GM18519 (cell line): ENCODE measurements around the gene SLC7A4.
"Not testable (repeated sequence)": the region's sequence is repeated elsewhere in the genome, so short reads cannot be mapped to it uniquely, and the experiment has no call there.

Experiments
- ATAC-seq: cut with Tn5 transposase; IDR thresholded peaks from one replicate; pipeline ENCODE4 v1.9.1; 2021; ENCODE audit warnings: mild to moderate bottlenecking, moderate library complexity; ENCODE audit not compliant: unreplicated experiment, low FRiP score

SLC7A4 gene

DNA sequence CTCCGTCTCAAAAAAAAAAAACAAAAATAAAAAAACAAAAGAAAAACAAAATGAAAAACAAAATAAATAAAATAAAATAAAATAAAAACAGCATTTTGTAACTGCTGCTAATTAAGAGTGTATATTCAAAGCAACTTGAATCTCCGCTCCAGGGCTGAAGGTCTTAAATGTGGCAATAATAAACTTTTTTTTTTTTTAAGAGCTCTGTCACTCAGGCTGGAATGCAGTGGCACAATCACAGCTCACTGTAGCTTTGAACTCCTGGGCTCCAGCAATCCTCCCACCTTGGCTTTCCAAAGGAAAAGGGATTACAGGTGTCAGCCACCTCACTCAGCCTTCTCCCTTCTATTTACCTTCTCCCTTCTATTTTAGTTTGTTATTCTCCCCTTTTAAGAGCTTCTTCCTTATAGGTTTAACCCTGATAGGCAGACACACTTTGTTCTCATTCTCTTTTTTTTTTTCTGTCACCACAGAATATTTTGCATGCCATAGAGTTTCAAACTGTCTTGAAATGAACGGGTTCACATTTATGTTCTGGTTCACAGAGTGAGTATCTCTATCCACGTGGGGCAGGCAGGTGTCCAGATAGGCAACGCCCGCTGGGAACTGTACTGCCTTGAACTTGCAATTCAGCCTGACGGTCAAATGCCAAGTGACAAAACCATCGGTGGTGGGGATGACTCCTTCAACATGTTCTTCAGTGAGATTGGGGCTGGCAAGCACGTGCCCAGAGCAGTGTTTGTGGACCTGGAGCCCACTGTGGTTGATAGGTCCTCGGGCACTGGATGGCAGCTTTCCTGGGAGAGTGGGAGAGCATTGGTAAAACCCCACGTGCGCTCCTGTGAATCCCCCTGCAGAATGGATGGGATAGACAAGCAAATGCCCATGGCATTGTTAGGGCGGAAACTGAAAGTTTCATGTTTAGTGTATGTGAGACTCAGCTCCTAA is 32.8 kb upstream of the SLC7A4 start:
- no peak for ATAC-seq

DNA sequence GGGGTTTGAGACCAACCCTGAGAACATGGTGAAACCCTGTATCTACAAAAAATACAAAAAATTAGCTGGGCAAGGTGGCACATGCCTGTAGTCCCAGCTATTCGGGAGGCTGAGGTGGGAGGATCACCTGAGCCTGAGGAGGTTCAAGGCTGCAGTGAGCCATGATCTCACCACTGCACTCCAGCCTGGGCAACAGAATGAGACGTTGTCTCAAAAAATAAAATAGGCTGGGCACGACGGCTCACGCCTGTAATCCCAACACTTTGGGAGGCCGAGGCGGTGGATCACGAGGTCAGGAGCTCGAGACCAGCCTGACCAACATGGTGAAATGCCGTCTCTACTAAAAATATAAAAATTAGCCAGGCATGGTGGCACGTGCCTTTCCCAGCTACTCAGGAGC is 32.1 kb upstream of the SLC7A4 start:
- not testable (repeated sequence) for ATAC-seq

DNA sequence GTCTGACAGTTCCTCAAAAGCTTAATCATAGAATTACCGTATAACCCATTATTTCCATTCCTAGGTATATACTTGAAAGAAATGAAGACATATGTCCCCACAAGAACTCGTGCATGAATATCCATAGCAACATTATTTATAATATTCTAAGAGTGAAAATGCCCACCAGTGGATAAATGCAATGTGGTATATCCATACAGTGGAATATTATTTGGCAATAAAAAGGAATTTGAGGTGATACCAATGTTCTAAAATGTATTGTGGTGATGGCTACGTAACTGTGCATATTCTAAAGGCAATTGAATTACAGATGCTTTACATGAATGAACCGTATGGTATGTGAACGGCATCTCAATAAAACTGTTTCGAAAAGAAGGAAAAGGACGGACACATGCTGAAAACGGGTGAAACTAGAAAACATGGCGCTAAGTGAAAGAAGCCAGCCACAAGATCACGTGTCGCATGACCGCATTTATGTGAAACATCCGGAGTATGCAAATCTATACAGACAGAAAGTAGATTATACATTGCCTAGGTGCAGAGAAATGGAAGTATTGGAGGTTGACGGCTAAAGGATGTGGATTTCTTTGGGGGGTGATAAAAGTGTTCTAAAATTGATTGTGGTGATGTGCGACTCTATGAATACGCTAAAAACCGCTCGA is 29.4 kb upstream of the SLC7A4 start:
- ATAC-seq, result not testable (repeated sequence)

- not testable (repeated sequence) for ATAC-seq
Observed at GRCh38 chr22:21060363-21060762, 28.0 kb upstream of the SLC7A4 start.

GRCh38 chr22:21055880-21056319 is 23.5 kb upstream of the SLC7A4 start:
- ATAC-seq, result no peak

DNA sequence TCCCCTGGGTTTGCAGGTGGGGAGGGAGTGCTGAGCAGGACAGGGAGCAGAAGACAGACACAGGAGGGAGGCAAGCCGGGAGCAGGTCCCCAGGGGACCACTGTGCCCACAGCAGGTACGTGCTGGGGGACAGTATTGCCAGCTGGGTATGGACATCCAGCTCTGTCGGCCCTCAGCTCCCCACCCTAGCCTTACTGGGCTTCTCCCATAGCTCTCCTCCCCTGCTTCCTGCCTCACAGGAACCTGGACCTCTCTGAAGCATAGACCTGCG is 23.1 kb upstream of the SLC7A4 start:
- no peak for ATAC-seq

GRCh38 chr22:21054714-21055563 is 22.6 kb upstream of the SLC7A4 start:
- no peak for ATAC-seq

GRCh38 chr22:21054046-21054713 is 21.8 kb upstream of the SLC7A4 start:
- no peak for ATAC-seq

- ATAC-seq, result no peak
Observed at GRCh38 chr22:21052715-21053459, 20.5 kb upstream of the SLC7A4 start.

DNA sequence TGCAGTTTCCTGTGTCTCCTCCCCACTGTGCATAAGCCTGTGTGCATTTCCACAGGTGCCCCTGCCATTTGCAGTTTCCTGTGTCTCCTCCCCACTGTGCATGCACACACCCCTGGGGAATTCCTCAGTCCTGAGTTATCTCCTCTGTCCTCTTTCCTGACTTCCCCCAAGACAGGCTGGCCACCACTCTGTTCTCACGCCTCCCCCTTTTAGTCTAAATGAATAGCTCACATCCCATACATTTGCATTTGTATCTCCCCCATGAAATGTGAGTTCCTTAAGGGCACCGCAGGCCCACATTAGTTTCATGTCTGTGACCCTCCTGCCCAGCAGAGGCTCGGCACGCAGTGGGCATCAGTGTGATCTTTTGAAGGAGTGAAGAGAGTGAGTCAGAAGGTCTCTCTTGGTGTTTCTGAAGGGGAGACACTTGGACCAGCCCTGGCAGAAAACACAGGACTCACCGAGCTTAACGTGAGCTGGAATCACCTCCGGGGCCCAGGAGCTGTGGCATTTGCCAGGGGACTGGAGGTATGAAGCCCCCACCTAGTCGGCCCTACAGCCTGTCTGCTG is 19.6 kb upstream of the SLC7A4 start:
- no peak for ATAC-seq

GRCh38 chr22:21051145-21051830 is 18.9 kb upstream of the SLC7A4 start:
- no peak for ATAC-seq

GRCh38 chr22:21048965-21049364 is 16.6 kb upstream of the SLC7A4 start:
- ATAC-seq, result not testable (repeated sequence)

DNA sequence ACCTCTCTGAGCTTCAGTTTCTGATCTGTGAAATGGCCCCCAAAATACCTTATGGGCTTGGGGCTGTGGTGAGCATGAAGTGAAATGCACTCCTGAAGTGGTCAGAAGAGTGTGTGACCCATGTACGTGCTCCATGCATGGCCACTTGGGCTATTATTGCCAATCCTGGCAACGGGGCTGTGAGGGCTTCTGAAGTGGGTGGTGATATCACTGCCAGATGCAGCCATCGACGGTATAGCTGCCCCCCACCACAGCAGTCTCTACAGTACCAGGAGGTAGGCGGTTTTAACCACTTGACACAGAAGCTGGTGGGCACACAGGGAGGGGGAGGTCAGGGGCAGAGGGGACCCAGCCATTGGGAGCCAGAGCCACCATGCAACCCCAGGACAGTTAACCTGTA is 16.1 kb upstream of the SLC7A4 start:
- ATAC-seq, result not testable (repeated sequence)

GRCh38 chr22:21047730-21048129 is 15.4 kb upstream of the SLC7A4 start:
- no peak for ATAC-seq

- no peak for ATAC-seq
Observed at GRCh38 chr22:21047035-21047661, 14.8 kb upstream of the SLC7A4 start.

DNA sequence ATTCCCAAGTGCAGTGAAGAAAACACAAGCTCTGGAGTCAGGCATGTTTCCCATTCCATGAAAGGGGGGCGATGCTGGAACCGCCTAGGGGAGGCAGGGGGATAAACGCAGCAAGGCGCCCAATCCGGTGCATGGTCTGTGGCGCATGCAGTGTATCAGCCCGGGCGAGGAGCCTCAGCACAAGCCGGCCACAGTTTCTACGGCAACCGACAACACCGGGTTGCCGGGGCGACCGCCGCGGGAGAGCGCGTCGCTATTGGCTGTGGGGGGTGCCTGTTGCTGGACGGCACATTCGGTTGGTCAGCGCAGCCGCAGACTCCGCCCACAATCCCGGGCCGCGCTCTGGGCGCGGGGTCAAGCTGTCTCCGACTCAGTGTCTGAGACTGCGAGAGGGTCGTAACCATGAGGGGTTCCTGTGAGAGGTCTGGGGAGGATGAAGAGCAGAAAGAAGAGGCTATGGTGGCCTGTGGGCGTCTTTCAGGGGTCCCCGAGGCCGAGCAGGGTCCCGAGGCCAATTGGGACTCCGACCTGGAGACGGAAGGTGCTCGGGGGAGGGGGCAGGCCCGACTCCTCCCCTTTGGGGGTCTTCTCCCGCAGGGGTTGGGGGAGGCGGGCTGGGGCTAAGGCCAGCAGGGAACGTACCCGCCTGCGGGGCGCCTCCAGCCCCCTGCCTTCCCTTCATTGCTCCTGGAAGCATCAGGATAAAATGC is 13.4 kb upstream of the SLC7A4 start, which contains the start of gene LRRC74B:
Gene LRRC74B, plus strand, starts transcription at position 362 of the 710 bp plus-strand sequence. Its CDS starts 41 bp downstream, at position 403.
- no peak for ATAC-seq

DNA sequence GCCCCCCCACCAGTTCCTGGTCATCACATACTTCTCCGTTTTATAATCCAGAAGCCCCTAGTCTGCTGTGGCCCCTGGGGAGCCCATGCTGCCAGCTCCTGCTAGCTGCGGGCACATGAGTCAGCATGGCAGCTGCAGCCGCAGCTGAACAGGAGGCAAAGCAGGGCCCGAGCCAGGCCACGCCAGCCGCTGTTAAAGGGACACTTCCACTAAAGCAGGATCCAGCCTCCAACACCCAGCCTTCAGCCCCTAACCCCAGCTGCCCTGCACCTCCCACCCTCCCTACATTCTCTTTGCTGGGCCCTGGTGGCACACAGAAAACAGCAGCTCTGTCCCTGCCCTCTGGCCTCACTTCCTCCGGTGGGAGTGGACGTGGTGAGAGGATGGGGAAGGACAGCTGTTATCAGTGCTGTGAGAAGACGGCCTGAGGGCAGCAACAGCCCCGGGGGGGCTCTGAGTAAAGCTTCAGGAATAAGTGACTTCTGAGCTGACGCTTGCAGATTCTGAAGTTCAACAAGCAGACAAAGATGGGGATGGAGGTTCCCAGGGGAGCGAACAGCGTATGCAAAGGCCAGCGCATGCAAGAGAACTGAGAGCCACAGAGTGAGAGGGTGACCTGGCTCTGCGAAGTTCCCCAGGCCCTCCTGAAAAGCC is 12.7 kb upstream of the SLC7A4 start:
- ATAC-seq, result no peak
